NCI-H2171 treated with DMSO at 0.1 percent for 48 hours (cell line): ENCODE results near the gene ARHGAP32.
A peak's percentile ranks its signal among the peaks of the same experiment; 100 is the strongest.

ENCODE experiments used
- DNase-seq: peaks from one replicate; lab custom pipeline; 2025; lab: John Stamatoyannopoulos, UW

The ARHGAP32 gene

GRCh38 chr11:128956401-128957201, 235.5 kb downstream of the ARHGAP32 start:
- DNase-seq = peak; percentile 71

- no peak for DNase-seq
Measured at GRCh38 chr11:128955636-128956035, 236.5 kb downstream of the ARHGAP32 start.

GRCh38 chr11:128953151-128953550, 239.0 kb downstream of the ARHGAP32 start:
- DNase-seq = no peak

- DNase-seq = no peak
Measured at GRCh38 chr11:128949791-128950454, 242.2 kb downstream of the ARHGAP32 start.

- DNase-seq = no peak
Measured at GRCh38 chr11:128948583-128948982, 243.5 kb downstream of the ARHGAP32 start.

GRCh38 chr11:128947773-128948172, 244.4 kb downstream of the ARHGAP32 start:
- DNase-seq = no peak

GRCh38 chr11:128946648-128947047, 245.5 kb downstream of the ARHGAP32 start:
- DNase-seq = no peak

GRCh38 chr11:128943428-128943976, 248.6 kb downstream of the ARHGAP32 start:
- DNase-seq = no peak

- no peak for DNase-seq
Measured at GRCh38 chr11:128942817-128943427, 249.2 kb downstream of the ARHGAP32 start, which contains the start of gene TP53AIP1. Gene TP53AIP1 (minus strand): TSS chr11:128942871. CDS start chr11:128937818, 5,053 bp downstream.

- no peak for DNase-seq
Measured at GRCh38 chr11:128942272-128942612, 249.9 kb downstream of the ARHGAP32 start.

GRCh38 chr11:128941573-128942271, 250.4 kb downstream of the ARHGAP32 start:
- DNase-seq = no peak

GRCh38 chr11:128941110-128941509, 251.0 kb downstream of the ARHGAP32 start:
- no peak for DNase-seq

GRCh38 chr11:128940603-128941002, 251.5 kb downstream of the ARHGAP32 start:
- peak; percentile 36 for DNase-seq

- no peak for DNase-seq
Measured at GRCh38 chr11:128940156-128940555, 252.0 kb downstream of the ARHGAP32 start.

GRCh38 chr11:128939591-128939990, 252.5 kb downstream of the ARHGAP32 start:
- DNase-seq = peak; percentile 13

GRCh38 chr11:128938156-128938885, 253.8 kb downstream of the ARHGAP32 start:
- DNase-seq = no peak

GRCh38 chr11:128937480-128937879, 254.6 kb downstream of the ARHGAP32 start:
- no peak for DNase-seq

GRCh38 chr11:128936606-128937251, 255.4 kb downstream of the ARHGAP32 start:
- peak; percentile 66 for DNase-seq

GRCh38 chr11:128934926-128935325, 257.2 kb downstream of the ARHGAP32 start:
- no peak for DNase-seq

GRCh38 chr11:128934351-128934750, 257.8 kb downstream of the ARHGAP32 start:
- DNase-seq = no peak
